ENCODE data around the gene ZNF12. TPM values are rescaled to one million over a fixed set of nuclear protein-coding genes. Genes with fewer than 3 reads are reported as not detected.

The ZNF12 gene
- total RNA-seq, 1 donor from 2014 or later = 28.8 TPM

GRCh38 chr7:6649241-6649961, 57.3 kb downstream of the ZNF12 start:
- Histone ChIP-seq H3K4me1 (no peaks in the 10 kb centered on the region), H3K36me3 (peaks cover 54 to 80% of the 10 kb centered on the region in 2 donors), H3K9me3 (peaks cover 0 to 5% of the 10 kb centered on the region in 2 donors), H3K27ac (no peak overlapping the region), H3K27me3 (no peaks in the 10 kb centered on the region), H3K4me3 (no peak overlapping the region)
- DNase-seq (ENCODE audit: low spot score in 2 of 2) = no peak
- TF ChIP-seq, protein P1, sequence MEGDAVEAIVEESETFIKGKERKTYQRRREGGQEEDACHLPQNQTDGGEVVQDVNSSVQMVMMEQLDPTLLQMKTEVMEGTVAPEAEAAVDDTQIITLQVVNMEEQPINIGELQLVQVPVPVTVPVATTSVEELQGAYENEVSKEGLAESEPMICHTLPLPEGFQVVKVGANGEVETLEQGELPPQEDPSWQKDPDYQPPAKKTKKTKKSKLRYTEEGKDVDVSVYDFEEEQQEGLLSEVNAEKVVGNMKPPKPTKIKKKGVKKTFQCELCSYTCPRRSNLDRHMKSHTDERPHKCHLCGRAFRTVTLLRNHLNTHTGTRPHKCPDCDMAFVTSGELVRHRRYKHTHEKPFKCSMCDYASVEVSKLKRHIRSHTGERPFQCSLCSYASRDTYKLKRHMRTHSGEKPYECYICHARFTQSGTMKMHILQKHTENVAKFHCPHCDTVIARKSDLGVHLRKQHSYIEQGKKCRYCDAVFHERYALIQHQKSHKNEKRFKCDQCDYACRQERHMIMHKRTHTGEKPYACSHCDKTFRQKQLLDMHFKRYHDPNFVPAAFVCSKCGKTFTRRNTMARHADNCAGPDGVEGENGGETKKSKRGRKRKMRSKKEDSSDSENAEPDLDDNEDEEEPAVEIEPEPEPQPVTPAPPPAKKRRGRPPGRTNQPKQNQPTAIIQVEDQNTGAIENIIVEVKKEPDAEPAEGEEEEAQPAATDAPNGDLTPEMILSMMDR (IDR thresholded peaks at IDR 0.05) = no peak
- intact Hi-C loops (cut with DNase I) = no loop called here

- Histone ChIP-seq H3K4me1 (no peaks in the 10 kb centered on the region), H3K36me3 (peaks cover 56 to 82% of the 10 kb centered on the region in 2 donors), H3K27me3 (no peaks in the 10 kb centered on the region), H3K9me3 (peaks cover 0 to 5% of the 10 kb centered on the region in 2 donors), H3K27ac (no peak overlapping the region), H3K4me3 (no peak overlapping the region)
- TF ChIP-seq, protein P1 (IDR thresholded peaks at IDR 0.05) = no peak
- intact Hi-C loops (cut with DNase I) = no loop called here
- DNase-seq (ENCODE audit: low spot score in 2 of 2) = no peak
These were observed 58.0 kb downstream of the ZNF12 start for GRCh38 chr7:6648815-6649104.

GRCh38 chr7:6648066-6648814, 58.5 kb downstream of the ZNF12 start:
- intact Hi-C loops (cut with DNase I) = no loop called here
- Histone ChIP-seq H3K4me1 (no peaks in the 10 kb centered on the region), H3K9me3 (peaks cover 0 to 5% of the 10 kb centered on the region in 2 donors), H3K27ac (no peak overlapping the region), H3K4me3 (no peak overlapping the region), H3K36me3 (peaks cover 61 to 86% of the 10 kb centered on the region in 2 donors), H3K27me3 (no peaks in the 10 kb centered on the region)
- TF ChIP-seq, protein P1 (IDR thresholded peaks at IDR 0.05) = no peak
- DNase-seq (ENCODE audit: low spot score in 2 of 2) = no peak

GRCh38 chr7:6647541-6647940, 59.2 kb downstream of the ZNF12 start:
- TF ChIP-seq, protein P1 (IDR thresholded peaks at IDR 0.05) = no peak
- H3K9me3 ChIP-seq = peaks cover 0 to 5% of the 10 kb centered on the region in 2 donors
- H3K4me3 ChIP-seq = no peak overlapping the region
- H3K27ac ChIP-seq = no peak overlapping the region
- peaks cover 64 to 88% of the 10 kb centered on the region in 2 donors for H3K36me3 ChIP-seq
- intact Hi-C loops (cut with DNase I) = no loop called here
- DNase-seq (ENCODE audit: low spot score in 2 of 2) = no peak
- no peaks in the 10 kb centered on the region for H3K27me3 ChIP-seq
- H3K4me1 ChIP-seq = no peaks in the 10 kb centered on the region

DNA sequence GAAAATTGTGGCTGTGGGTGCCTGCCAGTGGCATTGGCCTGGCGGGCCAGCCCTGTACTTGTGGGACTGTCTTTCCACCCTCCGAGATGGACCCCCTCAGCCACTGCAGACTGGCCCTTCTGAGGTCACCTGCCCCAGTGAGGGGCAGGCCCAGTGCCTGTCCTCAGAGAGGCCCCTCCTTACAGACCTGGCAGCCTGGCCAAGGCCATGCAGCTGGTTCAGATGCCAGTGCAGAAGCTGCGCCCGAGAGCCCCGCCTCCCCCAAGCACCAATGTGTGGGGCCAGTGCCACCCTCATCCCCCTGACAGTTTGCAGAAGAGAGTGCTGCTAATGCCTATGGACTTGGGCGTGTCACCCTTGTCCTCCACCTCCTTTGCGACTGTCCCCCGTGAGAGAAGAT, 59.7 kb downstream of the ZNF12 start:
- peaks cover 0 to 5% of the 10 kb centered on the region in 2 donors for H3K9me3 ChIP-seq
- H3K27me3 ChIP-seq = no peaks in the 10 kb centered on the region
- DNase-seq (ENCODE audit: low spot score in 2 of 2) = no peak
- TF ChIP-seq, protein P1 (IDR thresholded peaks at IDR 0.05) = no peak
- intact Hi-C loops (cut with DNase I) = no loop called here
- no peak overlapping the region for H3K27ac ChIP-seq
- H3K36me3 ChIP-seq = peaks cover 62 to 88% of the 10 kb centered on the region in 2 donors
- no peak overlapping the region for H3K4me3 ChIP-seq
- no peaks in the 10 kb centered on the region for H3K4me1 ChIP-seq
